HG03280 (cell line): ENCODE measurements around the gene UBALD1.

Source experiments
- ATAC-seq: cut with Tn5 transposase; IDR thresholded peaks from one replicate; pipeline ENCODE4 v1.9.1; 2021; ENCODE audit warnings: mild to moderate bottlenecking, moderate library complexity; ENCODE audit not compliant: unreplicated experiment

The UBALD1 gene

DNA sequence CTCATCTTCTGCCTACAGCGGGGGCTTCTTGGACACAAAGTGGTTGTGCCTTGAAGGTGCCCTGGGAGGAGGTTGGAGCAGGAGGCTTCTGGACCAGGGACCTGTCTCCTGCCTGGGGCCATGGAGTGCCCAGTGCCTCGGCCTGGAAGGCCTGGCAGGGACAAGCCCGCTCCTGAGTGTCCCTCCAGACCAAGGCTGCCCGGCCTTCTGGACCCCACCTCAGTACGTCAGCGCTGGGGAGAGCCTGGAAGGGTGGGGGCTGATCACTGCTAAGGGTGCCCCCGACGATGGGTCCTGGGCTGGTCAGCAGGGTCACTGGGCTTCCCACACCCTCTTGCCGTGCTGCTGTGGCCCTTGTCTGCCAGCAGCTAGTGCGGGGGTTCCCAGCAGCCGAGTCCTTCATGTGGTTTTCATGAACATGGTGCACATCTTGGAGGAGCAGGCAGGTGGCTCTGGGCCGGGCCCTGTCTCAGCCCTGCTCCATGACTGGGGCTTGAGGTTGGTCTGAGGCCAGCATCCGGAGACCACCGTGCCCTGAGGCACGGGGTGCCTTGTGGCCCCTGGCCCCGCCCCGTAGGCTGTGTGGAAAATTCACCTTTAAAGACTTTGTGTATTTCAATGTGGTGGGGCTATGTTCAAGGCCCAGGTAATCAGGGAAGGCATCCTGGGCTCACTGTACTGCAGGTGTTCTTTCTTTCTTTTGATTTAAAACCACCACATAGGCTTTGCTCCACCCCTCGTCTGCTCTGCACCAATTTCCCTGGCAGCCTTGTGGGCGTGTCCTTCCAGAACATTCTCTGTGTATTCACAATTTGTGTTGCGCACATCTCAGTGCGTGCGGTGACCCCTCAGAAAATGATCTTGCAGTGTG is 32.3 kb upstream of the UBALD1 start:
- ATAC-seq, result no peak

DNA sequence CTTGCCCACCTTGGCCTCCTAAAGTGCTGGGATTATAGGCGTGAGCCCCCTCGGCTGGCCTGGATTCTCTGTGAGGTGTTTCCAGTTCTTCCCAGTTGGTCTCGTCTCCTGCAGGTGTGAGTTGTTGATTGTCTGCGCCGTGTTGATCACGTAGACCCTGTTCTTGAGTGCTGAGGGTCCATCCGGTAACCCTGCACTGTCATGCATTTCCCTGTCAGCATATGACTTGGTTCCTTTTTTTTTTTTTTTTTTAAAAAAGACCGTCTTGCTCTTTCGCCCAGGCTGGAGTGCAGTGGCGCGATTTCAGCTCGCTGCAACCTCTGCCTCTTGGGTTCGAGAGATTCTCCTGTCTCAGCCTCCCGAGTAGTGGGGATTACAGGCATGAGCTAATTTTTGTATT is 27.2 kb upstream of the UBALD1 start:
- no peak for ATAC-seq

DNA sequence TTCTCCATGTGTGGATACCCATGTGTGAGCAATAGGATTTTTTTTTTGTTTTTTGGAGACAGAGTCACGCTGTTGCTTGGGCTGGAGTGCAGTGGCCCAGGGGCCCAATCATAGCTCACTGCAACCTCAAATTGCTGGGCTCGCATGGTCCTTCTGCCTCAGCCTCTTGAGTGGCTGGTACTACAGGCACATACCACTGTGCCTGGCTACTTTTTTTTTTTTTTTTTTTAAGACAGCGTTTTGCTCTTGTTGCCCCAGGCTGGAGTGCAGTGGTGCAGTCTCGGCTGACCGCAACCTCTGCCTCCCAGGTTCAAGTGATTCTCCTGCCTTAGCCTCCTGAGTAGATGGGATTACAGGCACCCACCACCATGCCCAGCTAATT is 26.6 kb upstream of the UBALD1 start:
- no peak for ATAC-seq

DNA sequence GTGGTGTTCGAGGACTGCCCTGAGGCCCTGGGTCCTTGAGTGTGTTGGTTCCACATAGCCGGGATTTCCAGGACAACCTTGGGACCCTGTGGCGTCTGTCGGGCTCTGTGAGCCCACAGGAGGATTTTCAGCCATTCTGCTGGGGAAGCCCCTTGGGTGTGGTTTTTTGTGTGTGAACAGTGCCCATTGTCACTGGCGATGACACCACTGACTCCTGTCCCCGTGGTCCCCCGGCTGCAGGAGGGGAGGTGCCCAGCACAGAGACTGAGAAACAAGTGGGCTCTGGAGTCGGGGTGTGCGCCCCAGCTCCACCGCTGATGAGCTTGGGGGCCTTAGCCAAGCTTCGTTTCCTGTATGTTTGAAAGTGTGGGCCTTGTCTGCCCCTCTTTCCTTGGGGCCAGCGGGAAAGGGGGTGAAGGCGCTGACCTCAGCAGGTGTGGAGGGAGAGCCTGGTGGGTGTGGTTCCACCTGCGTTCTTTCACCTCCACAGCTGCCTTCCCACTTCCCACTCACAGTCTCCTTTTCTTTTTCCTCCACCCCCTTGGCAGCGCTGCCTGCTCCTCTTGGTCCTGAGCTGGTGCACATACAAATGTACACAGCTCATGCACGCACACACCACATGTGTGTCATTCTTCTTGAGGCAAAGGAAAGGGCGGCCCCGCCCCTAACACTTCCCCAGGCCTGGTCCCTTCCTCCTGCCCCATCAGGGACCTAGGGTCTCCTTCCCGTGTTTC is 26.1 kb upstream of the UBALD1 start:
- no peak for ATAC-seq

DNA sequence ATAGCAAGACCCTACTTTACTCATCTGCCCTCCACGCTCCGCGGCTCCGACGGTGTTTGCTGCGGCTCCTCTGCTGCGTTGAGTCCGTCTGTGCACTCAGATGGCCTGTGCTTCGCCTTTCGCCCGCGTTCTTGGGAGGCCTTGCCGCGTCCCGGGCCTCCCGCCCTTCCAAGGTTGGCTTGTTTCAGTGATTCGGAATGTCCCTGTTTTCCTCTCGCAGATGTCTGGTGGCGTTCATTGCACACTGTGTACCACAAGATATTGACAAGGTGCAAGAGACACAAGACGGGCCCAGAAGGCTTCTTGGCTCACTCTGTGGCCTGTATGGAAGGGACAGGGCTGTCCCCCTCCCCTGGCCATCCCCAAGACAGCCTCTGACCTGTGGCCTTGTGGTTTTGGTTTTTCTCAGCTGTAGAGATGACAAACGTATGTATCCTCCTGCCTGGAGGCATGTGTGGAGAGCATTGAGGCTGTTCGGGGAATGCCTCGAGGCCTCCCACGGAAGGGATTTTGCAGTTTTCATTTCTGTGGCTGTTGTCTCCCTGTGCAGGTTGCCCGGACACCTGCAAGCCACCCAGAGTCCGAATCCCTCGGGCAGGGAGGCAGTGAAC is 25.3 kb upstream of the UBALD1 start:
- ATAC-seq, result no peak

DNA sequence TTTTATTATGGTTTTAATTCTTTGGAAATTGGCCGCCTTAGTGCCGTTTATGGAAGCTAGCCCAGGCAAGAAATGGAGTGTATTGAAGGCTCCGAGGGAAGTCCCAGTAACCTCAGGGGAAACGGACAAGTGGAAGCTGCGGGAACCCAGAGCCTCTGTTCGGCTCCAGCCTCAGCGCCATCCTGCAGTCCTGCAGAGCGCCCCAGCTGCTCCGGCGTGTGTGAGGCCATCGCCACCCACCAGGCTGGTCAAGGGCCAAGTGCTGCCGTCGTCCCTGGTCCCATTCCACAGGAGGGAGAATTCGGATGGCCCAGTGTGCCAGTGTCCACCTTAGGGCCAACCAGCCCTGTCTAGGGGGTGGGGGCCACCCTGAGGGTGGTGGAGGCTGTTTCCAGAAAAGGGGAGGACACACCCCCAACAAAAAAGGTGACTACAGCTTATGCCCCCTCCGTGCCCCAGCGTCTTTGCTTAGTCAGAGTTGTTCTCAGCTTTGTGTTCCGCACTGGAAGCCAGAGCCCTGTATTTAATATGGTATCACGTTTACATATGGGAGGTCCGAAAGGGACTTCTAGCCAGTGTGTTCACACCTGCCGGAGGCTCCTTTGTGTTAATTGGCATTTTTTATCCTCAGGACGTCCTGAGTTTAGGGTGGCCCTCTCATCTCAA is 22.9 kb upstream of the UBALD1 start:
- ATAC-seq, result no peak

DNA sequence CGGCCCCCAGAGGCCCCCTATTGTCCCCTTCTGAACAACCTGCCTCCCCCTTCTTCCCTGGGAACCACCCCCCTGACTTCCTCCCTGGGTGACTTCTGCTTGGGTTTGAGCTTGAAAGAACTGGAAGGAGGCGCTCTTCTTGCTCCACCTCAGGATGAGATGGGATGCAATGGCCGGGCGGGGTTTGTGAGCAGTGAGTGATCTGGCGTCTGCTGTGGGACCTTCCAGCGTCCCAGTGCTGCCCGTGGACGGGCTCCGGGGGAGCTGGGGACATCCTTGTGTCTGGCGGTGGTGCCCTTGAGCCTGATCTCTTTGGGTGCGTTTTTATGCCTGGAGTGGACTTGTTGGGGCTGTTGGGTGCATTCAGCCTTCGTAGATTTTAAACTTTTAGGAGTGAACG is 21.5 kb upstream of the UBALD1 start:
- ATAC-seq, result no peak

DNA sequence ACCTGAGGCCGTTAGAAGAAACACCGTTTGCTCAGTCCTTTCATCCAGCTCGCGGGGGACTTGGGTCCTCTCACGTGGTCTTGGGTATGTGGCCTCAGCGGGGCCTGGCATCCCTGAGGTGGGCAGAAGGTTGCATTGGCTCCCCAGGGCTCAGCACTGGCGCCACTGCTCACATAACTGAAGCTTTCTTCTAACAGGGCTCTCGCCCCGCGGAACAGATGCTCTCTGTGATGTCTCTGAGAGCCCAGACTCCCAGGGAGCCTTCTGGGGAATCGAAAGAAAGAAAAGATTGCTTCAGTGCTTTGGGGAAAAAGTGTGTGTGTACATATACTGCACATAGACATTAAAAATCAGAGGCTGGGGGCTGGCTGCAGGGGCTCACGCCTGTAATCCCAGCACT is 20.1 kb upstream of the UBALD1 start:
- ATAC-seq, result no peak

DNA sequence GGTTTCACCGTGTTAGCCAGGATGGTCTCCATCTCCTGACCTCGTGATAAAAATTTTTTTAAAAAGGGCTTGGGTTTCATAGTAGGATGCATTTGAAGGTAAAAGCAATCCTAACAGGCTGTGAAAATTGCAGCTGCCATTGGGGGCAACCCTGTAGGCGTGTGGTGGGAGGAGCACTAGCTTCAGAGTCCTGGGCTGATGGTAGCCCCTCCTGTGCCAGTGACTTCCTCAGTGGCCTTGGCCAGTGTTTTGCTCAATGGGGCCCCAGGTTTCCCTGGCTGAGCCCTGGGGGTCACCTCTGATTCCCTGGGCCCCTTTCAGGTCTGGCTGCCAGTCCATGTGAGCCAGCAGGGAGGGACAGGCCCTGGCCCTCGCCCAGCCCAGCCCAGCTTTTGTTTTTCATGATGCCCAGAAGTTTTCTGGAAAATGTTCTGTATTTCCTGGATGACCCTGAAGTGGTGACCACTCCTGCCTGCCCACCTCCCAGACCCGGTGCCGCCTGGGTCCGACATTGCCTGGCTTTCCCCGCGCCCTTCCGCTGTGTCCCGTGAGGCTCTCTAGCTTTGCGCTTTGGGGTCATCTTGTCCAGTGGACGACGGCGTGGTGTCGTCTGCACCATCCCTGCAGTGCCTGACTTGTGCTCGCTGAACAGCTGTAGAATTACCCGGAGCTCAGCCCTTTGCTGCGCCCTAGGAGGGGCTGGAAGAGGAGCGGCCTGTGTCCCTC is 19.4 kb upstream of the UBALD1 start:
- no peak for ATAC-seq

DNA sequence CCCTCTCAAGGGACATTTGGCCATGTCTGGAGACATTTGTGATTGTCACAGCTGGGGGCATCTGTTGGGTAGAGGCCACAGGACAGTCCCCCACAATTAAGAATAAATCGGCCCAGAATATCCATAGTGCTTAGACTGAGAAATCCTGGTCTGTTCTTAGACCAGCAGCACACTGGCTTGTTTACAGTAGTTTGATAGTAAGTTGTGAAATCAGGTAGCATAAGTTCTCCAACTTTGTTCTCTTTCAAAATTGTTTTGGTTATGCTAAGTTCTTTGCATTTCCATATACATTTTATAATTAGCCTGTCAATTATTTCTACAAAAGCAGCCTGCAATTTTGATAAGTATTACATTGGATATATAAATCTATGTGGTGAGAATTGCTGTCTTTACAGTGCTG is 16.8 kb upstream of the UBALD1 start:
- ATAC-seq, result no peak

DNA sequence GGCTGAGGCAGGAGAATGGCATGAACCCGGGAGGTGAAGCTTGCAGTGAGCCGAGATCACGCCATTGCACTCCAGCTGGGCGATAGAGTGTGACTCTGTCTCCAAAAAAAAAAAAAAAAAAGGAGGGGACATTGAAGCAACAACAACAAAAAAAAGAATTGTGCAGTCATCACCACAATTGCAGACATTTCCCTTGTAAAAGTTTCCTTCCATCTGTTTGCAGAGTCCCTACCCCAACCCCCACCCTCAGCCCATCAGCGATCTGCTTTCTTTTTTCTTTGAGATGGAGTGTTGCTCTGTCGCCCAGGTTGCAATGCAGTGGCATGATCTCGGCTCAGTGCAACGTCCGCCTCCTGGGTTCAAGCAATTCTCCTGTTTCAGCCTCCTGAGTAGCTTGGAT is 13.6 kb upstream of the UBALD1 start:
- no peak for ATAC-seq

DNA sequence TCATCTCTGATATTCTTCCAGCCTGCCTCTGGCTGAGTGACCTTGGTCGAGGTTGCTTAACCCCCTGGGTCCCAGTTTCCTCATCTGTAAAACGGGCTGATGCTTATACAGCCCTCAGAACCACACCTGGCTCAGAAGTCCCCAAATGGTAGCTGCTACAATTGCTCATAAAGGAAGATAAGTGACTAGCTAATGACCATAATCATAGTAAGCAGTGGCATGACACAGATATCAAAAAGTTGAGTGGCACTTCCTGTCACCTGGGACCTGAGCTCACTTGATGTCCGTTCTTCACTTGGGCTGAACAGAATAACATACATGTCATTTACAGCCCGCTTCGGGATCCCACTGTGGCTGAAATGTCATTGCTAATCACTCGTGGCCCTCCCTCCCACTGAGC is 11.7 kb upstream of the UBALD1 start:
- ATAC-seq, result no peak

DNA sequence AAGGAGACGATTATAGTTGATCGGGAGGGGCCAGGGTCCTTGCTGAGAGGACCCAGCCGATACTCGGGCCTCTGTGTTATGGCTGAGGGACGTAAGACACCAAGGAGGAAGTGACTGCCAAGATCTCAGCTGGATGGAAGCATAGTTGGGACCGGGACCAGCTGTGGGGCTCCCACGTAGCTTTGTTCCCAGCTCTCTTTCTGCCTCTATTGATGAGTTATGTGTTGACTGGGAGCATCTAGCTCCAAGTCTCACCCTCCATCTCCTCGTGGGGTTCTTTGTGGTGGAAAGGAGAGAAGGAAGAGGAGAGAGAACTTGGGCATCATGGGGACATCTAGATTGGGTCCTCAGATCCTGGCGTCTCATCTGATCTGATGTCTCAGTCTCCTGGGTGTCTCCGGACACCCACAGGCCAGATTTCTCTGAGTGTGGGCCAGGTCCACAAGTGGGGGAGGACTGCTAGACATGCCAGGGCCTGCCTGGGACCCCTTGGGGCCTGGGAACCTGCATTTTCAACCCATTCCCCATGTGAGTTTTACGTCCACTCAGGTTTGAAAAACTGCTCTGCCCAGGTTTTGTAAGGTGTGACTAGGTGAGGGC is 11.0 kb upstream of the UBALD1 start:
- no peak for ATAC-seq

DNA sequence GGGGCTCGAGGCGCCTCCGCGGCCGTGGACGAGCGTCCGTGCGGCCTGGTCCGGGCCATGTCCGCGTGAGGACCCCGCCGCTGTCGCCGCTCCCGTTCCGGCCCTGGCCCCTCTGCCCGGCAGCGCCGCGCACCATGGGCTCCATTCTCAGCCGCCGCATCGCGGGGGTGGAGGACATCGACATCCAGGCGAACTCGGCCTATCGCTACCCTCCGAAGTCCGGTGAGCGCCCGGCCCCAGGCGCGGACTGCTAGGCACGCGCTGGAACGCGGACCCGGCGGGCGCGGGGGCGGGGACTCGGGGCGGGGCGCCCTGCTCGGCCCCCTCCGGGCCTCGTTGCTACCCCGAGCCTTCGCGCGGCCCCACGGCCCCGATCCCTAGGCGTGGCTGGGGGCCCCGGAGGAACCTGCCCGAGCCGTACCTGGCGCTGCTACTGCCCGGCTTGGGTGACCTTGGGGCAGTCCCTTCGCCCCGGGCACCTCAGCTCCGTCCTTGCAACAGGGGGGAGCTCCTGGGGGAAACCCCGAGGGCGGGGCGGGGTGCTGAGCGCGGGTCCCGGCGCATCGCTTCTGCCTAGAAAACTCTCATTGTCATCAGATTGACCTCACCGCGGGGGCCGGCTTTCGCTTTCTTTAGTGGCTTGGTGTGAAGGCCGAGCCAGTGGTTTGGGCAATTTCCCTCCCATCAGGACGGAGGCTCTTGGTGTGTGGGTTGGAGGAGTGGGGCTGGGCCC is 10.3 kb upstream of the UBALD1 start:
- ATAC-seq, result peak; percentile 48

DNA sequence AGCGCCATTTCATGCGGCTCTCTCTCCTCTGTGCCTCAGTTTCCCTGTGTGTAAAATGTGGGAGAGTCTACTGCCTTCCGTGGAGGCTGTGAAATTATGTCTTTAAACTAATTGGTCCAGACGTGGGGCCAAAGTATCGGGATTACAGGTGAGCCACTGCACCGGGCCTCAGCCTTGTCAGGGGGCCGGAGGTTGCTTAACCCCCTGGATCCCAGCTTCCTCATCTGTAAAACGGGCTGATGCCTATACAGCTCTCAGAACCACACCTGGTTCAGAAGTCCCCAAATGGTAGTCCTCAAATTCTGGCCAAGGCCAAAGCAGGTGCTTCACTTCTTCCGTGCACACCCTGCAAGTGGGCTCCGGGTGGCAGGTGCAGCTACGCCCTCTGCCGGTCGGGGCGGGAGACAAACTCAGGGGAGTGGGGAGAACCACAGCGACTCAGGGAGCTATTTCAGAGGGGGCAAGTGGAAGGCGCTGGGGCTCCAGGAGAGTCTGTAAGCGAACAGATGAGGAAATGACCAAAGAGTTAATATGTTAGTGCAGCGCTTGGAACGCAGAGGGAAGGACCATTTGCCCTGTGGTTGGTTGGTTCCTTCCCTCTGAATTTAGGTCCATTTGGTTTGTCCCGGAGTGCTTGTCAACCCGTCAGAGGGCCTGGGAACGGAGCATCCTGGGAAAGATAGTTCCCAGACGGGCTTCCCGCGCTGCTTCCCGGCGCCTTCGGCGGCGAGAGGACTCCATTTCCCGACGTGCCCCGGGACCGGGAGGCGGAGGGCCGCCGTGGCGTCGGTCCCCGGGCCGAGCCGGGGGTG is 9.5 kb upstream of the UBALD1 start, which contains the start of gene MGRN1:
Gene MGRN1 (plus strand): TSS at position 812 of the 812 bp plus-strand sequence. CDS start 135 bp downstream, outside the sequence.
- peak; percentile 74 for ATAC-seq

DNA sequence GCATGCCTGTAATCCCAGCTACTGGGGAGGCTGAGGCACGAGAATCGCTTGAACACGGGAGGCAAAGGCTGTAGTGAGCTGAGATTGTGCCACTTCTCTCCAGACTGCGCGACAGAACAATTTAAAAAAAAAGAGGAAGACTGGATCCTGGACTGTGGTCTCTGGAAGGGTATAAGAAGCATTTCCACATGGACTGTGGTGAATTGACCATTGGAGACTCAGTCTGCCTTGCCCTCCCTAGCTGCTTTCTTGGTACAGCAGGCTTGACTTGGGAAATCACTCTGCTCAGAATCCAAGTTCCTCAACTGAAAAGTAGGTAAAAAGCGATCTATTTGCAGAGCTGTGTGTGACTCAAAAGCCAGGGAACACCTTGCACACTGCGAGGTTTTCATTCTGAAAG is 8.9 kb upstream of the UBALD1 start:
- ATAC-seq, result no peak

DNA sequence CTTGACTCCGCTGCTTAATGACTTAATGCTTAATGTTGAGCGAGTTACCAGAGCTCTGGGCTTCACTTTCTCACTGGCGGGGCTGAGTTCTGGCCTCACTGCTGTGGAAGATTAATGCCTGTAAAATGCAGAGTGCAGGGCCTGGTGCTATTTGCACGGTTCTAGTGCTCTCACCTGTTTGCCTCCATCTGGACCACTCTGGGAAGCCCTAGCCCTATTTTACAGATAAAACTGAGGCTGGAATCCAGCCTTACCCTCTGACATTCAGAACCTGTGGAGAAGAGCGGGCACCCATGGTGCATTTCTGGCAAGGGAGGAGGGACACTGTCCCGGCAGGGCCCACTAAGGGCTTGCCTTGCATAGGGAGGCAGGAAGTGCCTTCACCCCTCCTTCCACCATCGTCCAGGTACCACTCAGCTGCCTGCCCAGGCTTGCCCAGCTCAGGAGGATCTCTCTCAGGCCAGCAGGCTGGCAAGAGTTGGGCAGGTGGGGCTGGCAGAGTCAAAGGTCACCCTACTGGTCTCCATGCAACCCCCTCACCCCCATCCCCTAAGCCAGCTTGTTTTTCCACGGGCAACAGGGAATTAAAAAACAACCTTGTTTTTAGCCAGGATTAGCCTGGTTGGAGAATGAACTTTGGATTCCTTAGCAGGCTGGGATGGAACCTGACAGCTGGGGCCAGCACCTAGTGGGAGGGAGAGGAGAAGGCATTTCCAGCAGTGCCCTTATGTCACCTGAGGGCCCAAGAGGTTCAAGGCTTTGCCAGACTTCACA is 4.1 kb upstream of the UBALD1 start:
- no peak for ATAC-seq

DNA sequence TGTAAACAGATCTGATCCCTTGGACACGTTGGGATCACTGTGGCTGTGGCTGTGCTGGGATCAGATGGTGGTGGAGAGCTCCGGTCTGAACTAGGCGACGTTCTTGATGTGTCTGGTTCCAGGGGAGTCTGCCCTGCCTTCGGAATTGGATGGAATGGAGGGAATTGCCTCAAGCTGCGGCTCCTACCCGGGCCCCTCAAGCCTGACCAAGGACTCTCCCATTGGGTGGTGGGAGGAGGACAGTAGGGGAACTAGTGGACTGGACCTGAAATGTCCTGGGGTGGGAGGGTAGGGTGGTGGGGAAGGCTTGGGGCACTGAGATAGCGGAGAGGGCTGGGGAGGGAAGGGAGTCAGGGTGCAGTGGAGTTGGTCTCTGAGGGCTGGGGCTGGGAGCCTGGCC is 3.2 kb upstream of the UBALD1 start:
- ATAC-seq, result no peak
